Peyer's patch (tissue), 4 donors: ENCODE data around the gene AGAP3.

ENCODE experiments used
- POLR2A ChIP-seq, 2 donors: fragments of 450-650 bp; IDR thresholded peaks; one replicate each; pipeline ENCODE4 v1.5.1; 2017; ENCODE audit warnings: antibody characterized with exemption in 2 of 2, mild to moderate bottlenecking in 2 of 2, moderate library complexity in 2 of 2
- TF ChIP-seq, protein P1 (sequence below), 6 experiments: fragments of 450-650 bp in 4 of 6; fragments of 200-600 bp in 2 of 6; sonication (generic) in 1 of 6; IDR thresholded peaks; one replicate each; pipeline ENCODE4 v1.5.1; 2017 to 2019; ENCODE audit warnings: antibody characterized with exemption in 6 of 6, mild to moderate bottlenecking in 3 of 6, moderate library complexity in 1 of 6

DNA sequence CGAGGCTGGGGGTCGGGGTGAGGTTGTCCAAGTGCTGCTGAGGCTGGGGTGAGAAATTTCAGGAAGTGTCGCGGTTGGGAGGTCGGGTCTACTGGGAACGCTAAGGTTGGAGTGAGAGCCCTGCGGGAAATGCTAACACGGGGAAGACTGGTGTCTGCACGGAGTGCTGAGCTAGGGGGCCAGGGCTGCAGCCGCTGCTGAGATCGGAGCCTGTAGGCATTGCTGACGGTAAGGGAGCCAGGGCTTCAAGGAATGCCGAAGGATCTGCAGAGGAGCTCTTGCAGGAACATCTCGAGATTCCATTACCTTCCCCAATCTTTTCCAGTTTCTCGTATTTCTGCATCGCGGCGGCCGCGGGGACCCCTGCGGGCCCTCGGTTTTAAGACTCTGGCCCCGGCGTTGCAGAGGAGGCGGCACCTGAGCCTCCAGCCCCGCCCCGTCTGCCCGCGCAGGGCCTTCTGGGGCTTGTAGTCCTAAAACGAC is 28.7 kb upstream of the AGAP3 start, which contains the start of gene CDK5:
- no peak for TF ChIP-seq POLR2A (IDR thresholded peaks at IDR 0.05)
- TF ChIP-seq, protein P1, sequence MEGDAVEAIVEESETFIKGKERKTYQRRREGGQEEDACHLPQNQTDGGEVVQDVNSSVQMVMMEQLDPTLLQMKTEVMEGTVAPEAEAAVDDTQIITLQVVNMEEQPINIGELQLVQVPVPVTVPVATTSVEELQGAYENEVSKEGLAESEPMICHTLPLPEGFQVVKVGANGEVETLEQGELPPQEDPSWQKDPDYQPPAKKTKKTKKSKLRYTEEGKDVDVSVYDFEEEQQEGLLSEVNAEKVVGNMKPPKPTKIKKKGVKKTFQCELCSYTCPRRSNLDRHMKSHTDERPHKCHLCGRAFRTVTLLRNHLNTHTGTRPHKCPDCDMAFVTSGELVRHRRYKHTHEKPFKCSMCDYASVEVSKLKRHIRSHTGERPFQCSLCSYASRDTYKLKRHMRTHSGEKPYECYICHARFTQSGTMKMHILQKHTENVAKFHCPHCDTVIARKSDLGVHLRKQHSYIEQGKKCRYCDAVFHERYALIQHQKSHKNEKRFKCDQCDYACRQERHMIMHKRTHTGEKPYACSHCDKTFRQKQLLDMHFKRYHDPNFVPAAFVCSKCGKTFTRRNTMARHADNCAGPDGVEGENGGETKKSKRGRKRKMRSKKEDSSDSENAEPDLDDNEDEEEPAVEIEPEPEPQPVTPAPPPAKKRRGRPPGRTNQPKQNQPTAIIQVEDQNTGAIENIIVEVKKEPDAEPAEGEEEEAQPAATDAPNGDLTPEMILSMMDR (IDR thresholded peaks at IDR 0.05): peak in 1 of 6 experiments; percentile 2
